ENCODE measurements around the gene CISD1.

The CISD1 gene

DNA sequence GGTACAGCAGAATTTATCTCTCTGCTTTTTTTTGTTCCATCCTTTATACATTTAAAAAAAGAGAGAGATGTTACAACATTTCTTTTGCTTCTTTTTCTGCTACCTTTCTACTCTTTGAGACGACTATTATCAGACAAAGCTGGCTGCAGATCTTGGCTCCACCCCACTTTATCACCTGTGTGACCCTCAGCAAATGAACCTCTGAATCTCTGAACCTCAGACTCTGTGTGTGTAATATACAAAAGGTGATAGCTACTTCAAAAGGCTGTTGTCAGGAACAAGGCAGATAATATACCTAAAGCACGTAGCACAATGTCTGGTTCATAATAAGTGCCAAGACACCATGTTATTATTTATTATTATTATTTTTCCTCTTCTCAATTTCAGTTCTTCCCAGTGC lies 33.3 kb downstream of the CISD1 start:
- in situ Hi-C loops (cut with HindIII; ENCODE audit: low pct_unique_long_range_greater_than_20kb, low sequenced_read_pairs) = no loop called here
- no peak for TF ChIP-seq JUND (IDR thresholded peaks at IDR 0.05; ENCODE audit: low read depth)
- DNase-seq (ENCODE audit: low read depth in 1 of 2, low spot score in 1 of 2) = no peak

GRCh38 chr10:58304099-58304633 lies 35.2 kb downstream of the CISD1 start:
- in situ Hi-C loops (cut with HindIII; ENCODE audit: low pct_unique_long_range_greater_than_20kb, low sequenced_read_pairs) = no loop called here
- DNase-seq (ENCODE audit: low read depth in 1 of 2, low spot score in 1 of 2) = no peak
- no peak for TF ChIP-seq JUND (IDR thresholded peaks at IDR 0.05; ENCODE audit: low read depth)

- no peak for TF ChIP-seq JUND (IDR thresholded peaks at IDR 0.05; ENCODE audit: low read depth)
- DNase-seq (ENCODE audit: low read depth in 1 of 2, low spot score in 1 of 2) = peak in 1 of 2 experiments; percentile 61
- in situ Hi-C loops (cut with HindIII; ENCODE audit: low pct_unique_long_range_greater_than_20kb, low sequenced_read_pairs) = no loop called here
Measured at GRCh38 chr10:58305821-58306220, 36.9 kb downstream of the CISD1 start.

- no peak for TF ChIP-seq JUND (IDR thresholded peaks at IDR 0.05; ENCODE audit: low read depth)
- no peak for DNase-seq (ENCODE audit: low read depth in 1 of 2, low spot score in 1 of 2)
- in situ Hi-C loops (cut with HindIII; ENCODE audit: low pct_unique_long_range_greater_than_20kb, low sequenced_read_pairs) = no loop called here
Measured at GRCh38 chr10:58307676-58308075, 38.7 kb downstream of the CISD1 start.

- DNase-seq (ENCODE audit: low read depth in 1 of 2, low spot score in 1 of 2) = no peak
- in situ Hi-C loops (cut with HindIII; ENCODE audit: low pct_unique_long_range_greater_than_20kb, low sequenced_read_pairs) = no loop called here
- no peak for TF ChIP-seq JUND (IDR thresholded peaks at IDR 0.05; ENCODE audit: low read depth)
Measured at GRCh38 chr10:58311026-58311425, 42.1 kb downstream of the CISD1 start.

- in situ Hi-C loops (cut with HindIII; ENCODE audit: low pct_unique_long_range_greater_than_20kb, low sequenced_read_pairs) = no loop called here
- no peak for TF ChIP-seq JUND (IDR thresholded peaks at IDR 0.05; ENCODE audit: low read depth)
- DNase-seq (ENCODE audit: low read depth in 1 of 2, low spot score in 1 of 2) = no peak
Measured at GRCh38 chr10:58316874-58317273, 47.9 kb downstream of the CISD1 start.

- TF ChIP-seq JUND (IDR thresholded peaks at IDR 0.05; ENCODE audit: low read depth) = no peak
- in situ Hi-C loops (cut with HindIII; ENCODE audit: low pct_unique_long_range_greater_than_20kb, low sequenced_read_pairs) = no loop called here
- DNase-seq (ENCODE audit: low read depth in 1 of 2, low spot score in 1 of 2) = no peak
Measured at GRCh38 chr10:58318346-58318745, 49.4 kb downstream of the CISD1 start.

- peak in 1 of 2 experiments; percentile 54 for DNase-seq (ENCODE audit: low read depth in 1 of 2, low spot score in 1 of 2)
- in situ Hi-C loops (cut with HindIII; ENCODE audit: low pct_unique_long_range_greater_than_20kb, low sequenced_read_pairs) = no loop called here
- no peak for TF ChIP-seq JUND (IDR thresholded peaks at IDR 0.05; ENCODE audit: low read depth)
Measured at GRCh38 chr10:58319599-58319998, 50.6 kb downstream of the CISD1 start.

DNA sequence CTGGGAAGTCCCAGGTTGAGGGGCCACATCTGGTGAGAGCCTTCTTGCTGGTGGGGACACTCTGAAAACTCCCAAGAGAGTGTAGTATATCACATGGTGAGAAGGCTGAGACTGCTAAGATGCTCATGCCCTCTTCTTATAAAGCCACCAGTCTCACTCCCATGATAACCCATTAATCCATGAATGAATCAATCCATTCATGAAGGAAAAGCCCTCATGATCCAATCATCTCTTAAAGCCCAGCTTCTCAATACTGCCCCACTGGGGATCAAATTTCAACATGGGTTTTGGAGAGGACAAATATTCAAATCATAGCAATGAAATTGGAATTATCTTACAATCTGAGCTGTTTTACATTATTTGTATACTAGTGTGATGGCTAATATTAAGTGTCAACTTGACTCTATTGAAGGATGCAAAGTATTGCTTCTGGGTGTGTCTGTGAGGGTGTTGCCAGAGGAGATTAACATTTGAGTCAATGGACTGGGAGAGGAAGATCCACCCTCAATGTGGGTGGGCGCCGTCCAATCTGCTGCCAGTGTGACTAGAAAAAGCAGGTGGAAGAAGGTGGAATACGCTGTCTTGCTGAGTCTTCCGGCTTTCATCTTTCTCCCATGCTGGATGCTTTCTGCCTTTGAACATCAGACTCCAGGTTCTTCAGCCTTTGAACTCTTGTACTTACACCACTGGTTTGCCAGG lies 51.5 kb downstream of the CISD1 start:
- in situ Hi-C loops (cut with HindIII; ENCODE audit: low pct_unique_long_range_greater_than_20kb, low sequenced_read_pairs) = no loop called here
- TF ChIP-seq JUND (IDR thresholded peaks at IDR 0.05; ENCODE audit: low read depth) = no peak

GRCh38 chr10:58322072-58322834 lies 53.3 kb downstream of the CISD1 start:
- no peak for TF ChIP-seq JUND (IDR thresholded peaks at IDR 0.05; ENCODE audit: low read depth)
- no peak for DNase-seq (ENCODE audit: low read depth in 1 of 2, low spot score in 1 of 2)
- in situ Hi-C loops (cut with HindIII; ENCODE audit: low pct_unique_long_range_greater_than_20kb, low sequenced_read_pairs) = no loop called here

More for the DNA sequence above, 51.5 kb downstream of the CISD1 start:
- no peak for DNase-seq (ENCODE audit: low read depth in 1 of 2, low spot score in 1 of 2)

DNA sequence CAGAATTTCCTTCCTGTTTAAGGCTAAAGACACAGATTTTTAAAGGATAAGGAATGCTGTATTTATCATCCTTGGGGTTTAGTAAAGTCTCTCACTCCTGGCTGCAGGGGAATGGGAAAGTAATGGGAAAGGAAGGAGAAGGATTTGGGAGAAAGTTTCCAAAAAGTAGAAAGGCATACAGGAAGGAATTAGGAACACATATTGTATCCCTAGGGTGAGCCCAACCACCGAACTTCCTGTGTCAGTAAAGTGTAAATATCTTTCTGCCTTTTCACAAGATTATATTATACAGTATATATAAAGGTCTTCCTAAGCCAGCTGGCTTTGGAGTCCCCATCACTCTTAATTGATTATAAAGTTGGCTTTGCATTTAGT lies 53.9 kb downstream of the CISD1 start:
- TF ChIP-seq JUND (IDR thresholded peaks at IDR 0.05; ENCODE audit: low read depth) = no peak
- in situ Hi-C loops (cut with HindIII; ENCODE audit: low pct_unique_long_range_greater_than_20kb, low sequenced_read_pairs) = no loop called here
- DNase-seq (ENCODE audit: low read depth in 1 of 2, low spot score in 1 of 2) = no peak

GRCh38 chr10:58326967-58327381 lies 58.0 kb downstream of the CISD1 start:
- DNase-seq (ENCODE audit: low read depth in 1 of 2, low spot score in 1 of 2) = no peak
- no peak for TF ChIP-seq JUND (IDR thresholded peaks at IDR 0.05; ENCODE audit: low read depth)
- in situ Hi-C loops (cut with HindIII; ENCODE audit: low pct_unique_long_range_greater_than_20kb, low sequenced_read_pairs) = no loop called here

GRCh38 chr10:58328233-58328632 lies 59.3 kb downstream of the CISD1 start:
- no peak for TF ChIP-seq JUND (IDR thresholded peaks at IDR 0.05; ENCODE audit: low read depth)
- in situ Hi-C loops (cut with HindIII; ENCODE audit: low pct_unique_long_range_greater_than_20kb, low sequenced_read_pairs) = no loop called here

More at GRCh38 chr10:58328233-58328632, 59.3 kb downstream of the CISD1 start:
- DNase-seq (ENCODE audit: low read depth in 1 of 2, low spot score in 1 of 2) = no peak

Data from T47D (cell line).